Activated CD8-positive, alpha-beta T cell treated with anti-CD3 and anti-CD28 coated beads for 36 hours (primary cell): Measurements from ENCODE around the gene SHC4. TPM values are rescaled to one million over a fixed set of nuclear protein-coding genes. Genes with fewer than 3 reads are reported as not detected.

Experiments used
- ATAC-seq: fragments of 200-7000 bp; cut with Tn5 transposase; one replicate; pipeline ENCODE4 v1.10.0; 2021; ENCODE audit warnings: mild to moderate bottlenecking, moderate library complexity
- CTCF ChIA-PET: fragments of 350-600 bp; sonication (Branson Sonifier 250); formaldehyde crosslinking; loops from one replicate; lab custom pipeline; 2021; ENCODE audit warnings: antibody characterized with exemption; lab: Charles Lee
- POLR2A ChIA-PET: fragments of 350-600 bp; sonication (Branson Sonifier 250); formaldehyde crosslinking; loops from one replicate; lab custom pipeline; 2021; ENCODE audit warnings: antibody characterized with exemption; lab: Charles Lee
- DNase-seq: peaks from one replicate; pipeline ENCODE4 v3.0.0-alpha.2; 2020
- H3K27ac Mint-ChIP-seq: one replicate; pipeline ENCODE4 v1.8.0; 2021; ENCODE audit warnings: mild to moderate bottlenecking, mixed read lengths
- H3K27me3 Mint-ChIP-seq: one replicate; pipeline ENCODE4 v1.8.0; 2021; ENCODE audit warnings: mixed read lengths
- H3K36me3 Mint-ChIP-seq: one replicate; pipeline ENCODE4 v1.8.0; 2021; ENCODE audit warnings: low read depth, mixed read lengths
- H3K4me1 Mint-ChIP-seq: one replicate; pipeline ENCODE4 v1.8.0; 2021; ENCODE audit warnings: low read depth, mixed read lengths
- H3K4me3 Mint-ChIP-seq: one replicate; pipeline ENCODE4 v1.8.0; 2021; ENCODE audit warnings: mild to moderate bottlenecking, moderate library complexity, mixed read lengths
- H3K9me3 Mint-ChIP-seq: one replicate; pipeline ENCODE4 v1.8.0; 2021; ENCODE audit warnings: mixed read lengths
- CTCF ChIP-seq: fragments of 200-600 bp; IDR thresholded peaks from one replicate; pipeline ENCODE4 v1.8.0; 2022; ENCODE audit warnings: antibody characterized with exemption, mild to moderate bottlenecking
- intact Hi-C: fragments of 100-400 bp; cut with micrococcal nuclease; formaldehyde crosslinking; loops from one replicate; pipeline ENCODE4 v1.10.0; 2022
- total RNA-seq, 2 experiments: library from RNA; stranded (reverse); gene quantifications; one replicate each; pipeline ENCODE4 v1.2.3, GENCODE V29; 2021

Gene SHC4
- total RNA-seq, 2 experiments from 2014 or later: 2.5 TPM

- ChIA-PET POLR2A (no interaction called here), CTCF (no interaction called here)
- H3K27me3 Mint-ChIP-seq: peaks cover 4% of the 10 kb centered on the region
- no peaks in the 10 kb centered on the region for H3K4me1 Mint-ChIP-seq
- intact Hi-C loops: no loop called here
- no peak overlapping the region for H3K4me3 Mint-ChIP-seq
- ATAC-seq: no peak
- peaks cover 2% of the 10 kb centered on the region for H3K9me3 Mint-ChIP-seq
- H3K36me3 Mint-ChIP-seq: peaks cover 2% of the 10 kb centered on the region
- no peak for DNase-seq
- no peak for TF ChIP-seq CTCF
- H3K27ac Mint-ChIP-seq: no peak overlapping the region
Measured at GRCh38 chr15:48842501-48842900, 121.2 kb downstream of the SHC4 start.

GRCh38 chr15:48834756-48835155 lies 129.0 kb downstream of the SHC4 start:
- Mint-ChIP-seq H3K4me3 (no peak overlapping the region), H3K27me3 (peaks cover 16% of the 10 kb centered on the region), H3K36me3 (peaks cover 6% of the 10 kb centered on the region), H3K27ac (no peak overlapping the region), H3K9me3 (peaks cover 19% of the 10 kb centered on the region), H3K4me1 (no peaks in the 10 kb centered on the region)
- no peak for ATAC-seq
- intact Hi-C loops: no loop called here
- no peak for DNase-seq
- ChIA-PET POLR2A (no interaction called here), CTCF (no interaction called here)
- no peak for TF ChIP-seq CTCF

GRCh38 chr15:48833526-48834239 lies 130.0 kb downstream of the SHC4 start:
- ATAC-seq (no peak), DNase-seq (no peak)
- ChIA-PET POLR2A (no interaction called here), CTCF (no interaction called here)
- Mint-ChIP-seq H3K36me3 (peaks cover 4% of the 10 kb centered on the region), H3K4me1 (no peaks in the 10 kb centered on the region), H3K9me3 (peaks cover 19% of the 10 kb centered on the region), H3K4me3 (no peak overlapping the region), H3K27ac (no peak overlapping the region), H3K27me3 (peaks cover 16% of the 10 kb centered on the region)
- intact Hi-C loops: no loop called here
- no peak for TF ChIP-seq CTCF

DNA sequence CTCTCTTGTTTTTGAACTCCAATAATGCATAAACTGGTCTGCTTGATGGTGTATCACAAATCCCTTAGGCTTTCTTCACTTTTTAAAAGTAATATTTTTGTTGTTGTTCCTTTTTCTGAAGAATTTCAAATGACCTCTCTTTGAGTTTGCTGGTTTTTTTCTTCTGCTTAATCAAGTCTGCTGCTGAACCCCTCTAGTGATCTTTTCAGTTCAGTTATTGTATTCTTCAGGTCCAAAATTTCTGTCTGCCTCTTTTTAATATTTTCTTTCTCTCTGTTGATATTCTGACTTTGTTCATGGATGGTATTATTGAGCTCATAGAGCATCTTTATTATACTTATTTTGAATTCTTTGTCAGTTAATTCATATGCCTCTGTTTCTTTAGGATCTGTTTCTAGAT lies 131.1 kb downstream of the SHC4 start:
- no peak for ATAC-seq
- intact Hi-C loops: no loop called here
- CTCF ChIA-PET: interaction anchor here (1.0 kb wide), 1 partner anchor 29 kb away, joined by 3 read pairs; no protein-coding TSS in a partner anchor

More for the DNA sequence above, 131.1 kb downstream of the SHC4 start:
- TF ChIP-seq CTCF: no peak
- Mint-ChIP-seq H3K9me3 (peaks cover 19% of the 10 kb centered on the region), H3K27me3 (peaks cover 15% of the 10 kb centered on the region), H3K36me3 (peaks cover 4% of the 10 kb centered on the region), H3K27ac (no peak overlapping the region), H3K4me1 (no peaks in the 10 kb centered on the region), H3K4me3 (no peak overlapping the region)
- POLR2A ChIA-PET: no interaction called here
- DNase-seq: no peak
